ENCODE data around the gene HSD17B12. TPM values are rescaled to one million over a fixed set of nuclear protein-coding genes. Genes with fewer than 3 reads are reported as not detected.

The HSD17B12 gene
- total and polyA plus RNA-seq, 2 of the 13 experiments (the other 11 are each of a cell fraction or from before 2014, with no cell fraction given): 50.3 to 117 TPM

DNA sequence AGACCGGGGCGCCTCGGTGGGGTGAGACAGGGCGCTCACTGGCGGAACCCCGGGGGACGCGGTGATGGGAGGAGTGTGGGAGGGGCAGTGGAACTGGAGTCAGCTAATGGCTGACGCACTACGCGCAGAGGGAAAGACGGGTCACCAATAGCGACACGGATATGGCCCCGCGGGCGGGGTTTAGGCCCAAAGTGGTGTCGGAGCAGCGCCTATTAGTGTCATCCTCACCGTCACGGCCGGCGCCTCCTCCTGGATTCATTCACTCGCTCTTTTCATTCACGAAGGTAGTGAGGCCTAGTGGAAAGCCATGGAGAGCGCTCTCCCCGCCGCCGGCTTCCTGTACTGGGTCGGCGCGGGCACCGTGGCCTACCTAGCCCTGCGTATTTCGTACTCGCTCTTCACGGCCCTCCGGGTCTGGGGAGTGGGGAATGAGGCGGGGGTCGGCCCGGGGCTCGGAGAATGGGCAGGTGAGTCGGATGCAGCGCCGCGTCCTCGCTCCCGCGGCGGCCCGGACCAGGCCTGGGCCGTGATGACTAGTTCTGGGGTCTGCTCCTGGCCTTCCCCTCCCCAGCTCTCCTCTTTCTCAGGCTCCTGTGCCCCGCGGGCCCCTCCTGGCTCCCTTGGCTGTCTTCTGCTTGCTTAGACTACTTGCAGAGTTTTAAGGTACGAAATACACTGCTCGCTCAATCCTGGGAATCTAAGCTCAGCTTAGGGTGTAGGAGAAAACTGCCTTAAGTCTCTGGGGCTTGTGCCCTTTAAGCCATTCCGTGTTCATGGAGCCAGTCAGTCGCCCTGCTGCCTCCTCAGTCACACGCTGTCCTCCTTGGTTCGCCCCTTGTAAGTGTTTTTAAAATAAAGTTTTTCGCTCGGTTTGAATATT is at the start of gene HSD17B12 (continued):
- TF ChIP-seq KLF12 (CRISPR knock-in tag; IDR thresholded peaks at IDR 0.05; ENCODE audit: borderline replicate concordance): no peak
- TF ChIP-seq NRL (CRISPR knock-in tag; IDR thresholded peaks at IDR 0.05; ENCODE audit: borderline replicate concordance): peak; percentile 66
- TF ChIP-seq ZSCAN22 (CRISPR knock-in tag; IDR thresholded peaks at IDR 0.05): no peak
- TF ChIP-seq POLR2AphosphoS2 (IDR thresholded peaks at IDR 0.05; ENCODE audit: low read depth, low read length): no peak
- TF ChIP-seq, protein P1, sequence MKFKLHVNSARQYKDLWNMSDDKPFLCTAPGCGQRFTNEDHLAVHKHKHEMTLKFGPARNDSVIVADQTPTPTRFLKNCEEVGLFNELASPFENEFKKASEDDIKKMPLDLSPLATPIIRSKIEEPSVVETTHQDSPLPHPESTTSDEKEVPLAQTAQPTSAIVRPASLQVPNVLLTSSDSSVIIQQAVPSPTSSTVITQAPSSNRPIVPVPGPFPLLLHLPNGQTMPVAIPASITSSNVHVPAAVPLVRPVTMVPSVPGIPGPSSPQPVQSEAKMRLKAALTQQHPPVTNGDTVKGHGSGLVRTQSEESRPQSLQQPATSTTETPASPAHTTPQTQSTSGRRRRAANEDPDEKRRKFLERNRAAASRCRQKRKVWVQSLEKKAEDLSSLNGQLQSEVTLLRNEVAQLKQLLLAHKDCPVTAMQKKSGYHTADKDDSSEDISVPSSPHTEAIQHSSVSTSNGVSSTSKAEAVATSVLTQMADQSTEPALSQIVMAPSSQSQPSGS (CRISPR knock-in tag; IDR thresholded peaks at IDR 0.05): 0 out of 2 replicates have a peak, but pooled peaks have one; percentile 65
- TF ChIP-seq GATAD2A (CRISPR knock-in tag; IDR thresholded peaks at IDR 0.05): peak; percentile 29; the same call in 1 of the 2 replicates
- TF ChIP-seq ZNF292 (CRISPR knock-in tag; IDR thresholded peaks at IDR 0.05; ENCODE audit: borderline replicate concordance, low read depth): no peak; the same call in 1 of the 2 replicates
- TF ChIP-seq, protein P2, sequence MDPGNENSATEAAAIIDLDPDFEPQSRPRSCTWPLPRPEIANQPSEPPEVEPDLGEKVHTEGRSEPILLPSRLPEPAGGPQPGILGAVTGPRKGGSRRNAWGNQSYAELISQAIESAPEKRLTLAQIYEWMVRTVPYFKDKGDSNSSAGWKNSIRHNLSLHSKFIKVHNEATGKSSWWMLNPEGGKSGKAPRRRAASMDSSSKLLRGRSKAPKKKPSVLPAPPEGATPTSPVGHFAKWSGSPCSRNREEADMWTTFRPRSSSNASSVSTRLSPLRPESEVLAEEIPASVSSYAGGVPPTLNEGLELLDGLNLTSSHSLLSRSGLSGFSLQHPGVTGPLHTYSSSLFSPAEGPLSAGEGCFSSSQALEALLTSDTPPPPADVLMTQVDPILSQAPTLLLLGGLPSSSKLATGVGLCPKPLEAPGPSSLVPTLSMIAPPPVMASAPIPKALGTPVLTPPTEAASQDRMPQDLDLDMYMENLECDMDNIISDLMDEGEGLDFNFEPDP (CRISPR knock-in tag; conservative IDR thresholded peaks at IDR 0.05): no peak
- no peak for TF ChIP-seq MAFG (CRISPR knock-in tag; IDR thresholded peaks at IDR 0.05)
- peak; percentile 26 for TF ChIP-seq SRSF1 (optimal IDR thresholded peaks at IDR 0.05; ENCODE audit: low read depth, low read length)
- 0 out of 2 replicates have a peak, but pooled peaks have one; percentile 82 for TF ChIP-seq ZNF773 (CRISPR knock-in tag; IDR thresholded peaks at IDR 0.05; ENCODE audit: borderline replicate concordance)
- TF ChIP-seq NCOR1 (IDR thresholded peaks at IDR 0.05; ENCODE audit: borderline replicate concordance, low read length): peak; percentile 1; the same call in 1 of the 2 replicates
- no peak for TF ChIP-seq ZNF75D (CRISPR knock-in tag; IDR thresholded peaks at IDR 0.05; ENCODE audit: borderline replicate concordance)
- TF ChIP-seq ZNF564 (CRISPR knock-in tag; IDR thresholded peaks at IDR 0.05): no peak
- TF ChIP-seq, protein P3, sequence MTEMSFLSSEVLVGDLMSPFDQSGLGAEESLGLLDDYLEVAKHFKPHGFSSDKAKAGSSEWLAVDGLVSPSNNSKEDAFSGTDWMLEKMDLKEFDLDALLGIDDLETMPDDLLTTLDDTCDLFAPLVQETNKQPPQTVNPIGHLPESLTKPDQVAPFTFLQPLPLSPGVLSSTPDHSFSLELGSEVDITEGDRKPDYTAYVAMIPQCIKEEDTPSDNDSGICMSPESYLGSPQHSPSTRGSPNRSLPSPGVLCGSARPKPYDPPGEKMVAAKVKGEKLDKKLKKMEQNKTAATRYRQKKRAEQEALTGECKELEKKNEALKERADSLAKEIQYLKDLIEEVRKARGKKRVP (CRISPR knock-in tag; IDR thresholded peaks at IDR 0.05): no peak
- TF ChIP-seq, protein P4, sequence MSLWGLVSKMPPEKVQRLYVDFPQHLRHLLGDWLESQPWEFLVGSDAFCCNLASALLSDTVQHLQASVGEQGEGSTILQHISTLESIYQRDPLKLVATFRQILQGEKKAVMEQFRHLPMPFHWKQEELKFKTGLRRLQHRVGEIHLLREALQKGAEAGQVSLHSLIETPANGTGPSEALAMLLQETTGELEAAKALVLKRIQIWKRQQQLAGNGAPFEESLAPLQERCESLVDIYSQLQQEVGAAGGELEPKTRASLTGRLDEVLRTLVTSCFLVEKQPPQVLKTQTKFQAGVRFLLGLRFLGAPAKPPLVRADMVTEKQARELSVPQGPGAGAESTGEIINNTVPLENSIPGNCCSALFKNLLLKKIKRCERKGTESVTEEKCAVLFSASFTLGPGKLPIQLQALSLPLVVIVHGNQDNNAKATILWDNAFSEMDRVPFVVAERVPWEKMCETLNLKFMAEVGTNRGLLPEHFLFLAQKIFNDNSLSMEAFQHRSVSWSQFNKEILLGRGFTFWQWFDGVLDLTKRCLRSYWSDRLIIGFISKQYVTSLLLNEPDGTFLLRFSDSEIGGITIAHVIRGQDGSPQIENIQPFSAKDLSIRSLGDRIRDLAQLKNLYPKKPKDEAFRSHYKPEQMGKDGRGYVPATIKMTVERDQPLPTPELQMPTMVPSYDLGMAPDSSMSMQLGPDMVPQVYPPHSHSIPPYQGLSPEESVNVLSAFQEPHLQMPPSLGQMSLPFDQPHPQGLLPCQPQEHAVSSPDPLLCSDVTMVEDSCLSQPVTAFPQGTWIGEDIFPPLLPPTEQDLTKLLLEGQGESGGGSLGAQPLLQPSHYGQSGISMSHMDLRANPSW (CRISPR knock-in tag; IDR thresholded peaks at IDR 0.05; ENCODE audit: borderline replicate concordance): no peak
- no peak for TF ChIP-seq ZNF468 (CRISPR knock-in tag; IDR thresholded peaks at IDR 0.05)
